Measurements from ENCODE around the gene SAMD4A.
A peak's percentile ranks its signal among the peaks of the same experiment; 100 is the strongest.

Gene SAMD4A

GRCh38 chr14:54809767-54810166 lies 242.8 kb downstream of the SAMD4A start:
- DNase-seq, result no peak

GRCh38 chr14:54812617-54813016 lies 245.7 kb downstream of the SAMD4A start:
- DNase-seq, result no peak

GRCh38 chr14:54813081-54813480 lies 246.2 kb downstream of the SAMD4A start:
- DNase-seq, result no peak

- peak; percentile 70 for DNase-seq
These were observed 247.1 kb downstream of the SAMD4A start for GRCh38 chr14:54814076-54814475.

- DNase-seq, result no peak
These were observed 248.1 kb downstream of the SAMD4A start for GRCh38 chr14:54815016-54815415.

- no peak for DNase-seq
These were observed 248.6 kb downstream of the SAMD4A start for GRCh38 chr14:54815515-54815914.

- DNase-seq, result no peak
These were observed 249.5 kb downstream of the SAMD4A start for GRCh38 chr14:54816450-54816849.

- no peak for DNase-seq
These were observed 250.6 kb downstream of the SAMD4A start for GRCh38 chr14:54817506-54817905.

- peak; percentile 7 for DNase-seq
These were observed 251.5 kb downstream of the SAMD4A start for GRCh38 chr14:54818201-54819133.

- DNase-seq, result no peak
These were observed 255.8 kb downstream of the SAMD4A start for GRCh38 chr14:54822685-54823084.

- no peak for DNase-seq
These were observed 257.0 kb downstream of the SAMD4A start for GRCh38 chr14:54823757-54824549.

GRCh38 chr14:54828037-54828436 lies 261.1 kb downstream of the SAMD4A start:
- no peak for DNase-seq

- DNase-seq, result no peak
These were observed 262.7 kb downstream of the SAMD4A start for GRCh38 chr14:54829486-54830224.

- no peak for DNase-seq
These were observed 263.7 kb downstream of the SAMD4A start for GRCh38 chr14:54830650-54831049.

- DNase-seq, result no peak
These were observed 267.2 kb downstream of the SAMD4A start for GRCh38 chr14:54834081-54834480.

- no peak for DNase-seq
These were observed 267.8 kb downstream of the SAMD4A start for GRCh38 chr14:54834727-54835126.

- DNase-seq, result no peak
These were observed 269.3 kb downstream of the SAMD4A start for GRCh38 chr14:54836231-54836630.

GRCh38 chr14:54837508-54838149 lies 270.7 kb downstream of the SAMD4A start:
- no peak for DNase-seq

- DNase-seq, result no peak
These were observed 272.1 kb downstream of the SAMD4A start for GRCh38 chr14:54838931-54839512.

GRCh38 chr14:54839701-54840119 lies 272.8 kb downstream of the SAMD4A start:
- DNase-seq, result no peak

GRCh38 chr14:54840336-54840735 lies 273.4 kb downstream of the SAMD4A start:
- no peak for DNase-seq

GRCh38 chr14:54840798-54841197 lies 273.9 kb downstream of the SAMD4A start:
- DNase-seq, result no peak

All from OCI-M1 (cell line).